ENCODE data around the gene ZNF556.

Gene ZNF556

DNA sequence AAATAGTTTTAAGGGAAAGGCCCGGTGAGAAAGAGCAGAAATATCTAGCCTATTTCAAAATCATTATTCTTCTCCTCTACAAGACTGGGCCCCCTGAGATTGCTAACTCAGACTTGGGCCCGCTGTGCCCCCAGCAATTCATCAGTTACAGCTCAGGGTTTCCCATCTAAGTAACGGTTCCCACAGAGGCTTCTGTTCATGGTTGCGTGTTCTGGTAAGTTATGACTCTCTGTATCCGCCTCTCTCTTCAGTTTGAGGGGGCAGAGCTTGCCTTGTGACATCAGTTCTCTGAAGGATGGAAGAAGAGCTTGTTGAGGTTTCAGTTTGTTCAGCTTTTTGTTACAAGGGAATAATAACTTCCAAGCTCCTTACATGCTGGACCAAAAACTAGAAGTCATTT lies 45.2 kb downstream of the ZNF556 start:
- DNase-seq: no peak

- DNase-seq: no peak
Observed at GRCh38 chr19:2917275-2918184, 50.4 kb downstream of the ZNF556 start.

GRCh38 chr19:2922987-2923386 lies 55.9 kb downstream of the ZNF556 start:
- no peak for DNase-seq

- no peak for DNase-seq
Observed at GRCh38 chr19:2923510-2923909, 56.4 kb downstream of the ZNF556 start.

GRCh38 chr19:2926341-2927031 lies 59.4 kb downstream of the ZNF556 start:
- DNase-seq: no peak

DNA sequence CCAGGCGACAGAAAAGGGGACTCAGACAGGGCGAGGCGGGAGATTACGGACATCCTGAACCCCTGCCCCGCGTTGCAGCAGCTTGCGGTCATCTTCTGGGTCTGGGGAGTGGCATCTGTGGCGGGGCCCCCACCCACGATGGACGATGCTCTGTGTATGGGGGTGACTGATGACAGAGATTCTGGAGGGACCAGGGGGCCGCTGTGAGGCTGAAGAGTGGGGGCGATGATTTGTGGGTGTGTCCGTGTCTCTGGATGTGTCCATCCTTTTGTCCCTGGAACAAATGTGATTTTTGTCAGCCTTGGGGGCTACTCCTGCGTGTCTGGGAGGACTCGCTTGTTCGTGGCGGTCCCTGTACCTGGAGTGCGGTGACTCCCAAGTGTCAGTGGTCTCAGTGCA lies 59.9 kb downstream of the ZNF556 start:
- DNase-seq: no peak

All from NCI-H1417 treated with DMSO at 0.1 percent for 48 hours (cell line).